Brain microvascular endothelial cell (primary cell): ENCODE data around the gene PADI6.
A peak's percentile ranks its signal among the peaks of the same experiment; 100 is the strongest.

Source experiments
- DNase-seq: peaks from one replicate; pipeline ENCODE4 v3.0.0-alpha.2; 2020
- H3K27ac ChIP-seq: fragments of 250-450 bp; sonication (Bioruptor Pico); 2 replicates; pipeline ENCODE4 v1.5.1; 2020; ENCODE audit warnings: mild to moderate bottlenecking, moderate library complexity
- H3K27me3 ChIP-seq: fragments of 250-450 bp; sonication (Bioruptor Pico); replicated peaks from 2 replicates; pipeline ENCODE4 v1.5.1; 2020; ENCODE audit warnings: mild to moderate bottlenecking
- H3K36me3 ChIP-seq: fragments of 250-450 bp; sonication (Bioruptor Pico); replicated peaks from 2 replicates; pipeline ENCODE4 v1.5.1; 2020; ENCODE audit warnings: mild to moderate bottlenecking
- H3K4me3 ChIP-seq: 2 replicates; pipeline ENCODE4 v1.5.1; 2011; ENCODE audit warnings: low read depth, mild to moderate bottlenecking, control low read depth, low read length, moderate library complexity
- in situ Hi-C: cut with HindIII; loops from 2 replicates; pipeline ENCODE4 v1.10.0; 2017; ENCODE audit warnings: low sequenced_read_pairs, low pct_ligation_motif_present
- TF ChIP-seq, protein P1 (sequence below): IDR thresholded peaks from 2 replicates; pipeline ENCODE4 v1.5.1; 2011; ENCODE audit warnings: low read depth, mild to moderate bottlenecking, moderate library complexity, low read length, control low read depth, inconsistent platforms; ENCODE audit errors: missing control alignments

Gene PADI6

DNA sequence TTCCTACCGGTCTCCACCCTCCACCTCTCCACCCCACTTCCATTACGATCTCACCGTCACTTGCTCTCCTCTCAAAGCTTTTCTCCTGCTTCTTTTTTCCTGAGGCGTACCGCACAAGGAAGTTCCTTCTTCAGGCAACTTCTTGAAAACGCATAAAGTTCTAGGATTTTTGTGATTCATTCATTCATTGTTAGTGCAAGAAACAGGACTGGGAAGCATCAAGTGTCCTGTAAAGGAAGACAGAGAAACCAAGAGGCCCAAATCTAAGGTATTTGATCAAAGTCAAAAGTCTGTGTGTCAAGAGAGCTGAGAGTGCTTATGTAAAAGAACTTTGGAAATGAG is 68.8 kb downstream of the PADI6 start:
- no peaks in the 10 kb centered on the region for H3K27me3 ChIP-seq
- DNase-seq = no peak
- TF ChIP-seq, protein P1, sequence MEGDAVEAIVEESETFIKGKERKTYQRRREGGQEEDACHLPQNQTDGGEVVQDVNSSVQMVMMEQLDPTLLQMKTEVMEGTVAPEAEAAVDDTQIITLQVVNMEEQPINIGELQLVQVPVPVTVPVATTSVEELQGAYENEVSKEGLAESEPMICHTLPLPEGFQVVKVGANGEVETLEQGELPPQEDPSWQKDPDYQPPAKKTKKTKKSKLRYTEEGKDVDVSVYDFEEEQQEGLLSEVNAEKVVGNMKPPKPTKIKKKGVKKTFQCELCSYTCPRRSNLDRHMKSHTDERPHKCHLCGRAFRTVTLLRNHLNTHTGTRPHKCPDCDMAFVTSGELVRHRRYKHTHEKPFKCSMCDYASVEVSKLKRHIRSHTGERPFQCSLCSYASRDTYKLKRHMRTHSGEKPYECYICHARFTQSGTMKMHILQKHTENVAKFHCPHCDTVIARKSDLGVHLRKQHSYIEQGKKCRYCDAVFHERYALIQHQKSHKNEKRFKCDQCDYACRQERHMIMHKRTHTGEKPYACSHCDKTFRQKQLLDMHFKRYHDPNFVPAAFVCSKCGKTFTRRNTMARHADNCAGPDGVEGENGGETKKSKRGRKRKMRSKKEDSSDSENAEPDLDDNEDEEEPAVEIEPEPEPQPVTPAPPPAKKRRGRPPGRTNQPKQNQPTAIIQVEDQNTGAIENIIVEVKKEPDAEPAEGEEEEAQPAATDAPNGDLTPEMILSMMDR = no peak
- H3K4me3 ChIP-seq = no peak overlapping the region
- no peaks in the 10 kb centered on the region for H3K36me3 ChIP-seq
- no peak overlapping the region for H3K27ac ChIP-seq
- in situ Hi-C loops = no loop called here

DNA sequence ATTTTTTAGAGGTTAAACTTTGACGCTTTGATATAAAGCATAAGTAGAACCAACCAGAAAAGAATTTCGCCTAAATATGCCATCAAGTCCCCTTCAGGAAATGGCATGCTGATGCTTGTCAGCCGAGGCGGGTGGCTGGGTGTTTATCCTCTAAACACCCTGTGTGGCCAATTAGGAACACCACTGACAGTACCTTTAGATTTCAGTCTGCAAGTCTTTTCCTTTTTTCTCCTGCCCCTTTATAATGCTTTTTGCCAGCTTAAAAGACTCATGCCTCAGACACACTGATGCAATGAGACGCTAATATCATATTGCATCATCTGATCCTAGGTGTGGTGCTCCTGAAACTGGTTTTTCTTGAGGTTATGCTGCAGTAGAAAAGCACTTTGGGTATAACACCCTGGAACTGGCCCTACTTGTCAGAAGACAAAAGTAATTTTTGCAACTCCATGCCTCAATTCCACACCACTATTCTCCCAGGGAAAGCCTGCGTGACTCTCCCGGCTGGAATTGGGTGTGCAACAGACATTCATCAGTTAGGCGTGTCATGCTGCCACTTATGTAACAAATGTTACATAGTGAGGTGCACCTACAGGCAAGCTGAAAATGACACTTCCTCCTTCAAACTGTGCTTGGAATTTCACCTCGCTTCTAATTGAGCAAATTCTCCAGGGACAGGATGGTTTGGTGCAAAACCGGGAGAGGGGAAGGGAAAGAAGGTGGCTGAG is 69.4 kb downstream of the PADI6 start:
- TF ChIP-seq, protein P1 = no peak
- no peak overlapping the region for H3K27ac ChIP-seq
- no peaks in the 10 kb centered on the region for H3K36me3 ChIP-seq
- in situ Hi-C loops = no loop called here
- H3K27me3 ChIP-seq = no peaks in the 10 kb centered on the region
- H3K4me3 ChIP-seq = no peak overlapping the region
- no peak for DNase-seq

DNA sequence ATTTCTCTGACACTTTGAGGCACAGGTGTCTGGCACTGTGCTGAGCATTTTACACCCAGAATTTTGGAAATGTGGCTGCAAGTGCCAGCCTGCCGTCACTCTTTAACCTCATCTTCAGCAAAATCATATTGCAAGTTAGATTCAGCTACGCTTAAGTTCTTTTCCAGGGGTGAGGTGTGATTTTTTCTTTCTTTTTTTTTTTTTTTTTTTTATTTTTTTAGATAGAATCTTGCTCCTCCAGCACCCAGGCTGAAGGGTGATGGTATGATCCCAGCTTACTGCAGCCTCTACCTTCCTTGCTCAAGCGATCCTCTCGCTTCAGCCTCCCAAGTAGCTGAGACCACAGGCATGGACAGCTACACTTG is 70.0 kb downstream of the PADI6 start:
- no peak overlapping the region for H3K4me3 ChIP-seq
- TF ChIP-seq, protein P1 = no peak
- no peak for DNase-seq
- H3K27me3 ChIP-seq = no peaks in the 10 kb centered on the region
- in situ Hi-C loops = no loop called here
- H3K36me3 ChIP-seq = no peaks in the 10 kb centered on the region
- H3K27ac ChIP-seq = no peak overlapping the region

DNA sequence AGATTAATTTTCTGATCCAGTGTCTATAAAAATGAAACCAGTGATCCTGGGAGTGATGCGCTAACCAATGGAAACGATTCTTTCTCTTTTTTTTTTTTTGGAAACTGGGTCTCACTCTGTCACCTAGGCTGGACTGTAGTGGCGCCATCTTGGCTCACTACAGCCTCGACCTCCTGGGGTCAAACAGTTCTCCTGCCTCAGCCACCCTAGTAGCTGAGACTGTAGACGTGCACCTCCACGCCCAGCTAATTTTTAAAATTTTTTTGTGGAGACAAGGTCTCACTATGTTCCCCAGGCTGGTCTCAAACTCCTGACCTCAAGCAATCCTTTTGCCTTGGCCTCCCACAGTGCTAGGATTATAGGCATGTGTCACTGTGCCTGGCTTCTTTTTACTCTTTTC is 70.8 kb downstream of the PADI6 start:
- DNase-seq = no peak
- in situ Hi-C loops = no loop called here
- H3K36me3 ChIP-seq = no peaks in the 10 kb centered on the region
- no peaks in the 10 kb centered on the region for H3K27me3 ChIP-seq
- TF ChIP-seq, protein P1 = no peak
- peak overlapping the region; percentile 73 for H3K27ac ChIP-seq
- no peak overlapping the region for H3K4me3 ChIP-seq

DNA sequence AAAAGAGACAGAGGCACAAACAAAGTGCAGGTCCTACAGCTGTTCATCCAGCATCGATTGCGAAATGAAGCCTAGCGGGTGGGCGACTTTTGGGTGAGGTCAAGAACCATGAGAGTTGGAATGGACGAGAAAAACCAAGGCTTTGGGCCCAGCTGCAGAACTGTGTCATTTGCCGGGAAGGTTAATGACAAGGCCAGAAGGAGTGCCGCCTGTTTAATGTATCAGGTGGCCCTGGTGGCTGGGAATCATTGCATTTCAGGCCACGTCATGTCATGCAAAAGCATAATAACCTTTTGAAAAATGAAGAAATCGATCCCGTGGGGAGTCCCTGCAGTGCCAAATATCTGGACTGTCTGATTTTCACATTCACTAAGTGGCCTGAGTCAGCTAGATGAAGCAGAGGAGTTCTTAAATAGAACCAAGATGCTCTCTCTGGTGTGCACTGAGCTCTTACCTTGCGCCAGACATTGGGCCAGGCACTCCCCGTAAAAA is 75.6 kb downstream of the PADI6 start:
- Histone ChIP-seq H3K36me3 (no peaks in the 10 kb centered on the region), H3K27ac (no peak overlapping the region), H3K27me3 (no peaks in the 10 kb centered on the region), H3K4me3 (no peak overlapping the region)
- TF ChIP-seq, protein P1 = no peak
- in situ Hi-C loops = no loop called here
- DNase-seq = no peak
